NOMO-1 treated with dmso at 0.1 percent for 144 hours (cell line): ENCODE data around the gene WTIP.

Experiments used
- DNase-seq: peaks from one replicate; lab custom pipeline; 2025; ENCODE audit not compliant: unreplicated experiment; lab: John Stamatoyannopoulos, UW

WTIP gene

DNA sequence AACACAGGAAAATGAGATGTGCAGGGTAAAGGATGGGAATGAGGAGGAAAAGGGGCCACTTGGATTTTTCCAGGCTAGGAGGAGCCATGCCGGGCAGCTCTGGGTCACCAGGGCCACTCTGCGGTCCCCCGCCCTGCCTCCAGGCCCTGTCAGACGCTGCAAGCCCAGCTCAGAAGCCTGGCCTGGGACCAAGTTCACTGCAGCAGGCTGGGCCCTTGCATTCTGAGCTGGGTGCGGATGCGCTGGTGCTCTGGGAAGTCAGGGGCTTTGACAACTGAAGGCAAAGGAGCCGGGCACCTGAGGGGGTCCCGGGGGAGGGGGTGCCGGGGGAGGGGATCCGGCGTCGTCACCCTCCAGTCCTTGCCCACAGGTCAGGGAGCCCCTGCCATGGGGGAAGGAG lies 77.5 kb downstream of the WTIP start:
- no peak for DNase-seq

DNA sequence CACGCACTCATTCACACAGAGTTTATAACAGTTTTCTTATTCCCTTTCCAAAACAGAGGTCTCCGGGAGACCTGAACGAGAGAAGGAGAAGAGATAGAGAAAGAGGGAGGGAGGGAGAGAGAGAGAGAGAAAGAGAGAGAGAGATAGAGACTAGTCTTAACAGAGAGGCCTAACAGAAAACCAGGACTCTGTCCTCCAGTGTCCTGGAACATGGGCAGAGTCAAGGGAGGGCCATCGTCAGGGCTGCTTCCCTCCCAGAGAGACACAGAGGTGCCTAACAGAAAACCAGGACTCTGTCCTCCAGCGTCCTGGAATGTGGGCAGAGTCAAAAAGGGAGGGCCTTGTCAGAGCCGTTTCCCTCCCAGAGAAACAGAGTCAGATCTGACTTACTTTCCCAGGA lies 78.7 kb downstream of the WTIP start:
- DNase-seq = no peak
